HG02970 (cell line): ENCODE data around the gene SPATS2L.

ENCODE experiments used
- ATAC-seq: cut with Tn5 transposase; IDR thresholded peaks from one replicate; pipeline ENCODE4 v1.9.1; 2021; ENCODE audit warnings: mild to moderate bottlenecking, moderate library complexity, moderate number of reproducible peaks; ENCODE audit not compliant: unreplicated experiment, low FRiP score

The SPATS2L gene

DNA sequence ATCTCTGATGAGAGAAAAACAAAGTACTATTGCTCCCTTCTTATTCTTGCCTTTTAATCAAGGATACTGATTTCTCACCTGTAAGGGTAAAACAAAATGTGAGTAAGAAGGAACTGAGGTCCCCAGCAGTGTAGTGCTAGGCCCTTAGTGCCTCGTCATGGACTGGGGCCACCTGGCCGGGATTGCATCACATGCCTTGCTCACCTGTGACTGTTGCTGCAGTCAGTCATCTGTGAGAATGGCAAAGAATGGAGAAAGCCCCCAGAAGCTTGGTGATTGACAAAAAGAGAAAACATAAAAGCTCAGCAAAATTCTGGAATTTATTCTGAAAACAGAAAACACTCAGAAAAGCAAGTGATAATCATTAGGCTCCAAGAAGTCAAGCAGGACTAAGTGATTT is 63.4 kb downstream of the SPATS2L start:
- ATAC-seq = no peak

DNA sequence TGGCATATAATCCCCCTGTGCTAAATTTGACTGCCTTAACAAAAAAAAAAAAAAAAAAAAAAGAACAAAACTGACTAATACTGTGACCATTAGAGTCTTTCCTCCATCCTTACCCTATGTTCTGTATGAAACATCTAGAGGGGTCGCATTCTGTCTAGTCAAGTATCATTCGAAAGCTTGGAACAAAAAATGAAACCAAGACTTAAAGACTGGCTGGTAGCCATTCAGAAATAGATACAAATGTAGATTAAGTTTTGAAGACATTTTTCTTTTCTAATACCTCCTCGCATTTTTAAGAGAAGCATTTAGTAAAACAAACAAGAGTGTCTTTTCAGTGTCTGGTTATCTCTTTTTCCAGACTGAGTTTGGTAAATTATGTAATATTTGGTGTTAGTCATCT is 66.7 kb downstream of the SPATS2L start:
- ATAC-seq = no peak

DNA sequence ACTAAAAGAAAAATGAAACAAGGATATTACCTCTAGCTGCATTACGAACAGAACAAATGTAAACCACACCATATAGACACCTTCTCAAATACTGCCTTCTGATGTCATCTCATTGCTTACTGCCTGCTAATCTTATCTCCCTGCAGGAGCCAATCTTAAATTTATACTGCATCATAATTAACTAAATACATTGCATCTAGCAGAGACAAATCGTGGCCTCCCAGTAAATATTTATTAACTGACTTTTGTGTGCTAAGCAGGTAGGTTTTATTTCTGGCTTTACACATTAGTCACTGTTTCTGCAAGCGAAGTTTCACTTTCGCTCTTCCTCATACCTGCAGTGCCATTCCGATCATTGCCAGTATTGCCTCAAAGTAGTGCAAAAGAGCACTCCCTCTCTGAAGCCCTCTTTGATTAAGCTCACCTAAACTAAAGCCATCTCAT is 67.5 kb downstream of the SPATS2L start:
- ATAC-seq = peak; percentile 86

DNA sequence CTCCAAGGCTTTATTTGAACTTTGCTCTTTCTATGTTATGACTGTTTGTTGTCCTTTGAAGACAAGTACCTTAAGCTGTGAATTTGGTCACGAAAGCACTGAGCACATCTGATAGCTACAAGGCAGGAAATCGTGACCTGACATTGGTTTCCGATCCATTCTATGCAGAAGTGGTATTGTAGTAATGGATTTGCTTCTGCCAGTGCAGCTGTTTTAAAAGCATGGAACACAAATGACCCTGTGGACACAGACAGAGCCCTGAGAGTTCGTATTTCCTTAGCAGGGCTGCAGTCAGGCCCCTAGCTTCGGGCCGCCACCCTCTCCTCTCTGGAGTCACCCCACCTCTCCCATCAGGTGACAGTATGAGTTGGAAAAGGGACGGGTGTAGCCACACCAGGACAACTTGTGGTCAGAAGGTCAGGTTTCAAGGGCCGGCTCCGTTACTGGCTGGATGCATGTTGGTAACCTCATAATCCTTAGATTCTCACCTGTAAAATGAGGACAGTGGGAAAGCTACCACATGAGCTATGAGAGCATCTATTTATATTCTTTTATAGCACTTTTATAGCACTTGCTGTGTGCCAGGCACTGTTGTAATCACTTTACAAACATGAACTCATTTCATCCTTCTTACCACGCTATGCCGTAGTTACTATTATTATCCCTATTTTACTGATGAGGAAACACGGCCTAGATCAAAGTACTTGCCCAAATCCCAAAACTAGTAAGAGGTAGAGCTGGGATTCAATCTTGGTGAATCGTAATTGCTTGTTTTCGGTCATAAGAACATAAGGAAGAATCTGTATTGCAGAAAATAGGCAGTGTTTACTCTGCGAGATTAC is 70.2 kb downstream of the SPATS2L start:
- ATAC-seq = no peak

- ATAC-seq = no peak
Measured at GRCh38 chr2:200377355-200378336, 71.2 kb downstream of the SPATS2L start.

- ATAC-seq = no peak
Measured at GRCh38 chr2:200378652-200379290, 72.3 kb downstream of the SPATS2L start.

- ATAC-seq = no peak
Measured at GRCh38 chr2:200379481-200380090, 73.1 kb downstream of the SPATS2L start.

DNA sequence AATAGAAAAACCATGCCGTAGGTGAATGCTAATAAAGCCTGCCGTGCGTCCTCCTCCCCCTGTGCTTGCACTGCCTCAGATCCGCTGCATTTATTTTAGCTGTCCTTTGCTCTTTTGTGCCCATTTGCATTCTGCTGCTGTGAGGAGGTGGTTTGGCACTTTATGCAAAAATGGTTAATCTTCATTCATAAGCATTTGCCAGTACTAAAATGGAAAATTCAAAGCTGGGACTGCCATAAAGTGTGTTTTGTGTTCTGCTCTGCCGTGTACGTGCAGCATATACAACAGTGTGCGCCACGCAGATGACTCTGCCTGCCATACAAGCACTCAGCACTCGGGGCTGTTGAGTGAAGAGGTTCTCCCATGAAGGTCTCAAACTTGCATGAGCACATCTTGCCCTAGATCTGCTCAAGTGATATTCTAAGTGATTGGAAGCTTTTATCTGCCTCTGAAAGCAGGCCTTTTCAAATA is 73.6 kb downstream of the SPATS2L start:
- ATAC-seq = no peak

DNA sequence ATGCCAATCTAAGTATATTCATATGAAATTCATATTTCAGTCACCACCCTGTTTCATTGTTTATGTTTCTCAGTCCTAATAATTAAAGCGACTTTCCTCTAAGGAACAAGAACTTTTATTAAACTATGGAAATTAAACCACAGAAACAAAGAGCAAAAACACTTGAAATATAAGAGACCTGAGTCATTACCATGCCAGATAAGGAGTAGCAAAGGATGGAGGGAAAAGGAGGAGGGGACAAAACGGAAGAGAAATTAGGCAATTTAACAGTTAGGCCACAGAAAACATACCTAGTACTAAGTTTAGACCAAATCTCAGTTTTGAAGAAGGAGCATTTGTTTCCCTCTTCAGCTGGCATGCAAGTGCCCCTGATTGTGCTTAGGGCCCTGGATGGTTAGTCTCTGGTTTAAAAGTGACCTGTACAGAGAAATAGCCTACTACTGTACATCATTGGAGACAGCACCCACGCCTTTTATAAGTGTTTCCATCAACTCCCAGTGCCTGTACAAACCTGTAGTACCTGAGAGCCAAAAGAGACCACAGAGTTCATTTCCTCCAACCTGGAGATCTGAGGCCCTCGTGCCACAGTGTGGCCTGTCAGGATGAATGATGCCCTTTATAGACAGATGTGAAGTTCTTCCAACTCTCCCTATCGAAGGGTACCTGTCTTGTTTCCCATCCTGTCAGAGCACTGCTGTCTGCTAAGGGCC is 74.5 kb downstream of the SPATS2L start:
- ATAC-seq = no peak

GRCh38 chr2:200382874-200383273 is 76.4 kb downstream of the SPATS2L start:
- no peak for ATAC-seq

DNA sequence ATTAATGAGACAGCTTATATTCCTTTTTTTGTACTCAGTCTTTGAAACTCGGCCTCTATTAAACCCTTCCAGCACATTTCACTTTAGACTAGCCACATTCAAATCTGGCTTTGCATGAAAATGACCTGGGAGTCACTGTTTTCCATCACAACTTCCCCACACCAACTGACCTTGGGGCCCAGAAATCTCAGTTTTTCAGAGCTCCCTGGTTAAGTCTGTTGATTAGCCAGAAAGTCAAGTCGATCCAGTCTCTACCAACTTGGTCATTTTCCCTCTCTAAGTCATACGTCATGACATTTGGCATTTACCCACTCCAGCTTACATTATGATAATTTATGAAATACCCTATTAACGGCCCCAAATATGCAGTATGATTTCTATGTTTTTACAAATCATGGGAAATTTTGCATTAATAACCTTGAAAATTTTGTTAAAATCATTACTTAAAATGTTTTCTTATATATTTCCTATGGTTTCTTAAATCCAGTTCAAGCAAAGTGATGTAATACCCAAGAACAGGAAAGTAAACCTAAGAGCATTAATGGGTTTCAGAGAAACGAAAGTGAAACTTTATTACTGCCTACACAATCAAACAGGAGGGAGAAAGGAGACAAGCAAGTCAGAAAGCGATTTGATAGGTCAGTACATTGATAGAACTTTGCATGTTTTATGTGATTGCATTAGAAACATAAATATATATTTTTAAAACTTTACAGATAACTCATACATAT is 77.1 kb downstream of the SPATS2L start:
- ATAC-seq = no peak

GRCh38 chr2:200385063-200385635 is 78.7 kb downstream of the SPATS2L start:
- ATAC-seq = no peak

DNA sequence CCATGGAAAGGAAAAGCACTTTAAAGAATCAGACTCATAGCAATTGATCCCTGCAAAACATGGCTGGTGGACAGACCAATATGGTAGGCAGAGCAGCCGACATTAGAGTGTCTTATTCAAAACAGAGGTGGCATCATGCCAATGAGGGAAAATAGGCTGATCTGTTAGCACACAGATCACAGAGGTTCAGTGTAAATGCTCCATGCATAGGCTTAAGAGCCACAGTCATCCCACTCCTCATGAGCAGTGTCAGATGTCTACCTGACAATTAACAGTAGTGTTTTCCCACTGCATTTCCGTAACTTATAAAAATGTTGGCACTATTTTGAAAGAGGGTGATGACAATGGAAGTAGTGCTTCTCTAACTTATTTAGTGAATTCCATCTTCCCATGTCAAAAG is 86.7 kb downstream of the SPATS2L start:
- no peak for ATAC-seq

GRCh38 chr2:200394045-200394444 is 87.6 kb downstream of the SPATS2L start:
- no peak for ATAC-seq

GRCh38 chr2:200396781-200397242 is 90.3 kb downstream of the SPATS2L start:
- no peak for ATAC-seq

DNA sequence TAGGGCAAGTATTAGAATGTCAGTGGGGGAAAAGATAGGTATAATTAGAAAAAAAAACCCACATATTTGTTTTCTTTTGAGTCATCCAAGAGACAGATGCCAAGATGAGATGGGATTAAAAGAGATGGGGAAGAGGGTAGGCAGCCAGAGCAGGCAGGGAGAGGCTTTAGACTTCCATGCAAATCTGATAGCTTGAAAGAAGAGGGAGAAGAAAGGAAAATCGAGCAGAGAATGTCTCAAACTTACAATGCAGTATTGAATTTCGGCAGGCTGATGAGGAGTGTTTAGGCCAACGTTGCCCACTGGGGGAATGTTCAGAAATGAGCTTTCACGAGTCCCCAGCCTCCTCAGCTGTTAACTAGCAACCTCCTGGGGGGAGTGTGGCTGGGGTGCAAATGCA is 91.3 kb downstream of the SPATS2L start:
- no peak for ATAC-seq

DNA sequence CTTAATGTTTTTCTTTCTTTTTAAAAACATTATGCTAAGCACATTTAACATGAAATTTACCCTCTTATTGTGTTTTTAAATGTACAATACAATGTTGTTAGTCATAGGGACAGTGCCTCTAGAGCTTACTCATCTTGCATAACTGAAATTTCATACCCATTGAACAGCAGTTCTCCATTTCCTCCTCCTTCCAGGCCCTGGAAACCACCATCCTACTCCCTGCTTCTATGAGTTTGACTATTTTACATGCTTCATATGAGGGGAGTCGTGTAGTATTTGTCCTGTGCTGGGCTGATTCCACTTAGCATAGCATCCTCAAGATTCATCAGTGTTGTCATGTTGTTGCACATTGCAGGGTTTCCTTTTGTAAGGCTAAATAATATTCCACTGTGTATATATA is 92.6 kb downstream of the SPATS2L start:
- ATAC-seq = no peak

DNA sequence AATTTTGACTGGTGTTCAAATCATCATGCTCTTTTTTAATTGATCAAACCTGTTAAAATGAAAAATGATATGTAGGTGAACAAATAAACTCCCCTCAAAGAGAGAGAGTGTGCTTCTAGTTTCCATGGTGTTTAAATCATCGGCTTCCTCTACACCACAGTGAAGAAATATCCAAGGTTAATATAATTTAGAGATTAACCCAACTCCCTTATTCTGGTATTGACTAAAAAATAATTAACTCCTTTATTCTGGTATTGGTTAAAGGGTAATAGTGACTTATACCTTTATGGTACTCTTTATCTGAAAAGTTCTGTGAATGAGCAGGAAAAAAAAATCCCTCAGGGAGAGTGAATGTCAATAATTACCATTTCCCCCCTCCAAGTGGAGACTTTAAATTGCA is 93.1 kb downstream of the SPATS2L start:
- ATAC-seq = no peak

- ATAC-seq = no peak
Measured at GRCh38 chr2:200403814-200404213, 97.3 kb downstream of the SPATS2L start.
